ENCODE data around the gene EBLN2.

EBLN2 gene

GRCh38 chr3:73094129-73094528 is 32.7 kb downstream of the EBLN2 start:
- TF ChIP-seq CTCF (IDR thresholded peaks at IDR 0.05; ENCODE audit: low read length) = no peak
- TF ChIP-seq EZH2 (IDR thresholded peaks at IDR 0.05; ENCODE audit: borderline replicate concordance, low read length) = no peak
- H3K4me3 ChIP-seq (ENCODE audit: low read depth, low read length, poor library complexity, severe bottlenecking) = no peak overlapping the region
- H3K9ac ChIP-seq (ENCODE audit: low read length) = no peak overlapping the region
- H3K36me3 ChIP-seq (ENCODE audit: insufficient read depth, low read length) = no peaks in the 10 kb centered on the region
- no peaks in the 10 kb centered on the region for H3F3A ChIP-seq (ENCODE audit: insufficient read depth, low read length)
- H3K4me1 ChIP-seq (ENCODE audit: insufficient read depth, low read length, severe bottlenecking) = no peaks in the 10 kb centered on the region
- no peaks in the 10 kb centered on the region for H3K9me3 ChIP-seq (ENCODE audit: low read length)
- H2AFZ ChIP-seq (ENCODE audit: low read length) = no peak overlapping the region
- no peak overlapping the region for H3K27ac ChIP-seq (ENCODE audit: low read depth, low read length, poor library complexity, severe bottlenecking)
- H3K79me2 ChIP-seq (ENCODE audit: insufficient read depth, low read length) = no peaks in the 10 kb centered on the region
- H3K4me2 ChIP-seq (ENCODE audit: low read length) = no peak overlapping the region
- H3K9me2 ChIP-seq (ENCODE audit: low read depth, low read length) = no peaks in the 10 kb centered on the region
- H4K20me1 ChIP-seq (ENCODE audit: insufficient read depth, low read length) = no peaks in the 10 kb centered on the region
- H3K27me3 ChIP-seq (ENCODE audit: insufficient read depth, low read length) = no peaks in the 10 kb centered on the region

- Histone ChIP-seq H3K36me3 (ENCODE audit: insufficient read depth, low read length) (no peaks in the 10 kb centered on the region), H3K79me2 (ENCODE audit: insufficient read depth, low read length) (no peaks in the 10 kb centered on the region), H3K27ac (ENCODE audit: low read depth, low read length, poor library complexity, severe bottlenecking) (no peak overlapping the region), H3K9me2 (ENCODE audit: low read depth, low read length) (no peaks in the 10 kb centered on the region), H4K20me1 (ENCODE audit: insufficient read depth, low read length) (no peaks in the 10 kb centered on the region), H3F3A (ENCODE audit: insufficient read depth, low read length) (no peaks in the 10 kb centered on the region), H3K9me3 (ENCODE audit: low read length) (no peaks in the 10 kb centered on the region), H3K4me3 (ENCODE audit: low read depth, low read length, poor library complexity, severe bottlenecking) (no peak overlapping the region), H3K27me3 (ENCODE audit: insufficient read depth, low read length) (no peaks in the 10 kb centered on the region), H3K9ac (ENCODE audit: low read length) (no peak overlapping the region), H2AFZ (ENCODE audit: low read length) (no peak overlapping the region), H3K4me2 (ENCODE audit: low read length) (no peak overlapping the region), H3K4me1 (ENCODE audit: insufficient read depth, low read length, severe bottlenecking) (no peaks in the 10 kb centered on the region)
- TF ChIP-seq EZH2 (IDR thresholded peaks at IDR 0.05; ENCODE audit: borderline replicate concordance, low read length) = no peak
- TF ChIP-seq CTCF (IDR thresholded peaks at IDR 0.05; ENCODE audit: low read length) = no peak
Measured at GRCh38 chr3:73094951-73095350, 33.5 kb downstream of the EBLN2 start.

- Histone ChIP-seq H3K4me2 (ENCODE audit: low read length) (no peak overlapping the region), H3F3A (ENCODE audit: insufficient read depth, low read length) (no peaks in the 10 kb centered on the region), H3K79me2 (ENCODE audit: insufficient read depth, low read length) (no peaks in the 10 kb centered on the region), H3K9me2 (ENCODE audit: low read depth, low read length) (no peaks in the 10 kb centered on the region), H3K27me3 (ENCODE audit: insufficient read depth, low read length) (no peaks in the 10 kb centered on the region), H2AFZ (ENCODE audit: low read length) (no peak overlapping the region), H3K9me3 (ENCODE audit: low read length) (no peaks in the 10 kb centered on the region), H3K27ac (ENCODE audit: low read depth, low read length, poor library complexity, severe bottlenecking) (no peak overlapping the region), H4K20me1 (ENCODE audit: insufficient read depth, low read length) (no peaks in the 10 kb centered on the region), H3K4me1 (ENCODE audit: insufficient read depth, low read length, severe bottlenecking) (no peaks in the 10 kb centered on the region), H3K36me3 (ENCODE audit: insufficient read depth, low read length) (no peaks in the 10 kb centered on the region), H3K4me3 (ENCODE audit: low read depth, low read length, poor library complexity, severe bottlenecking) (no peak overlapping the region), H3K9ac (ENCODE audit: low read length) (no peak overlapping the region)
- TF ChIP-seq CTCF (IDR thresholded peaks at IDR 0.05; ENCODE audit: low read length) (no peak), EZH2 (IDR thresholded peaks at IDR 0.05; ENCODE audit: borderline replicate concordance, low read length) (no peak)
Measured at GRCh38 chr3:73096169-73096568, 34.7 kb downstream of the EBLN2 start.

Measured in OCI-LY1 (cell line).